Articular chondrocyte of knee joint (primary cell): ENCODE results near the gene DDX25. TPM values are rescaled to one million over a fixed set of nuclear protein-coding genes. Genes with fewer than 3 reads are reported as not detected.

Experiments used
- total RNA-seq: library from RNA; depleted of rRNA; stranded (reverse); fragments of >200 nt; gene quantifications from 2 replicates; pipeline ENCODE4 v1.2.3, GENCODE V29; 2012

DDX25 gene
- not detected in 2 replicates for total RNA-seq

GRCh38 chr11:125903711-125904659 lies at the start of gene DDX25:
DDX25 (plus strand) TSS chr11:125904508; CDS start chr11:125904518, 10 bp downstream.

GRCh38 chr11:125887373-125888324 lies 16.7 kb upstream of the DDX25 start, which contains the start of gene HYLS1:
HYLS1 (plus strand) TSS chr11:125887668; CDS start chr11:125899369, 11,701 bp downstream.

DNA sequence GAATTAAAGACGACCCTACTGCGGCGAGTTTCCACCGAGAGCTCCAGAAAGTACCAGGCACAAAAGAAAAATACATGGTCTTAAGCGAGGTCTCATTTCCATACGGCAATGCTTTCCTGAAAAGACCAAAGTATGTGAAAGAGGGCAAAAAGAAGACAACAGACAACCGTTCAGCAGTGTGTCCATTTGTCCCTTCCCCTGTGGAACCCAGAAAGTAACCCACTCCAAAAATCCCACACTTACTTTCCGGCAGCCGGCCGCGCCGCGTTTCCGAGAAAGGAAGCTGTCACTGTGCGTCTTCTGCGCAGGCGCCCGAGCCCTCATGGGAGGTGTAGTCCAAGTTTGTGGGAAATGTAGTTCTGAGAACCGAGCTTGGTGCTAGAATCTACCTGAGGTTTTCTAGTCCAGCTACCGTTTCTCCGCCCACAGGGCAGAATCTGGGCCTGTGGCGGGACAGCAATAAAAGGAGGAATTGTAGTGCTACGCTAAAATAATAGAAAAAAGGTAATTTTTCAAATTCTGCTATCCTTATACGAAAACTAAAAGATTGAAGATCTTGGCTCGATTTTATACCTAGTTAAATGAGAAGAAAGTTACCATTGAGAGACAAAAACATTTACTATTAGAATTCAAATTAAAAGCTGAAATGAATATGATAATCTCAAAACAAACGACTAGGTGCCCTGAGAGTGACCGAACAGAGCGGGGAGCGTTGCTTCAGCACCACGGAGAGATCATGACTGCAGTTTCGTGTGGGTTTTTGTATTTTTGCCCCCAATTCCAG lies 1.2 kb upstream of the DDX25 start, which contains the start of gene PUS3:
Gene PUS3 (minus strand): TSS at position 280 of the 784 bp plus-strand sequence. CDS start 6,922 bp downstream, outside the sequence.

GRCh38 chr11:125945797-125946520 lies 41.7 kb downstream of the DDX25 start, which contains the start of gene VSIG10L2:
VSIG10L2 (plus strand) TSS chr11:125946044; CDS start chr11:125946056, 12 bp downstream.

Other genes with a start within 250 kb of the DDX25 start
- 0.11 TPM in 1 of 2 replicates, not detected in the other for gene ACRV1, start 223.7 kb upstream of the DDX25 start, total RNA-seq
- not detected in 2 replicates for gene PATE1, start 158.2 kb upstream of the DDX25 start, total RNA-seq
- 0.13 and 0.43 TPM in 2 replicates for gene PATE2, start 125.7 kb upstream of the DDX25 start, total RNA-seq
- gene PATE3, start 116.4 kb upstream of the DDX25 start, total RNA-seq: 0.13 TPM in 1 of 2 replicates, not detected in the other
- gene PATE4, start 71.2 kb upstream of the DDX25 start, total RNA-seq: not detected in 2 replicates
- gene HYLS1, start 16.8 kb upstream of the DDX25 start, total RNA-seq: 7.3 and 11.6 TPM in 2 replicates
- gene PUS3, start 1.3 kb upstream of the DDX25 start, total RNA-seq: 12.2 and 15.0 TPM in 2 replicates
- gene VSIG10L2, start 41.5 kb downstream of the DDX25 start, total RNA-seq: 0.39 and 0.65 TPM in 2 replicates
- 48.3 and 56.1 TPM in 2 replicates for gene CDON, start 158.4 kb downstream of the DDX25 start, total RNA-seq